Measurements from ENCODE around the gene BUB1.
"Not testable (repeated sequence)": the region's sequence is repeated elsewhere in the genome, so short reads cannot be mapped to it uniquely, and the experiment has no call there.

Gene BUB1

DNA sequence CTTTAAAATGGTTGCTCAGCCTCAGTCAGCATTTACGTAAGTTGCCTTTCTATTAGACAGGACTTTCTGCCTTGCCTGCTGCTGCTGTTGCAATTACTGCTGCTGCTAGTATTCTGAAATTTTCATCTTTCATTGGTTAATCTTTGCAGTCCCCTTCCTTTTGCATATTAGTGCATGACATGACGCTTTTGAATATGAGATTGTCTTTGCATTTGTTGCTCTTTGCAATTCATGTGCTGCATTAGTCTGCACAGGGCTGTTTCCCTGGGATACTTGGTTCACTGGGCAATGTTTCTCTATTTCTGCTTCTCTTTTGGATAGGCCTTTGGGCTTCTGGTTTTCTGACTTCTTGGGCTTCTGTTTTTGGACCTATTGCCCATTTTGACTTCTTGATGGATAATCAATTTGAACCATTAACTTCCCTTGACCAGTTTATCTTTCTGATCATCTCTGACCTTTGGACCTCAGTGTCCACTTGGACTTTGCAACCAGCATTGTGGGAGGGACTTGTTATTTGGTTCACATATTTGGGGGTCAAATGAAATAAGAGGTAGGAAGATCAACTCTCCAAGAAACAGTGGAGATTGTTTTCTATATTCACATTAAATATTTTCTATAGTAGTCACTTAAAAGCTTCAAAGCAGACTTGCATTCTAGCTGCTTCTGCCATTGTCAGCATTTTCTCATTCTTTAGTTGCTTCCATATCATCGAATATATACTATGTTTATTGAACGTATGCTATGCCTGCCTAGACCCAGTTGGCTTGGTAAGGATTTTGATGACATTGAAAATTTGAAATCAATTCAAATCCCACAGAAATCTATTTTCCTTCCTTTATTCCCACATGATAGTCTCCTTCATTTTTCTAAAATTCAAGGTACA, 12.5 kb upstream of the BUB1 start:
- DNase-seq = no peak

DNA sequence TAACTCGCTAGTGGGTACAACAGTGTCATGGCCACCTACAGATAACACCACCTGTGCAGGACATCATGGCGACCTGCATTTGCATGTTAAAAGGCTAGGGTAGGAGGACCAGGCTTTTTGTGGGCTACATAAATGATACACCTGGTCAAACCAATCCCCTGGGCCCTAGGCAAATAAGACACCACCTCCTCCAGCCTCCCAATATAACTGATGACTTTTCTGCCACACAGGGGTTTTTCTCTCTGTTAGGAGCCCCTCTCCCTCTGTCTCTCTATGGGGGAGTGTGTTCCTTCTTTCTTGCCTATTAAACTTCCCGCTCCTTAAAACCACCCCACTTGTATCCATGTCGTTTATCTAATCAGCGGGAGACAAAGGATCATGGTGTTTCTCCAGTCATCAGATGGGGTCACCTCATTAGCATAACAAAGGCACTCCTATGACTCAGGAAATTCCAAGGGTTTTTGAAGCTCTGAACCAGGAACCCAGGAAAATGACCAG, 10.8 kb upstream of the BUB1 start:
- DNase-seq = no peak

DNA sequence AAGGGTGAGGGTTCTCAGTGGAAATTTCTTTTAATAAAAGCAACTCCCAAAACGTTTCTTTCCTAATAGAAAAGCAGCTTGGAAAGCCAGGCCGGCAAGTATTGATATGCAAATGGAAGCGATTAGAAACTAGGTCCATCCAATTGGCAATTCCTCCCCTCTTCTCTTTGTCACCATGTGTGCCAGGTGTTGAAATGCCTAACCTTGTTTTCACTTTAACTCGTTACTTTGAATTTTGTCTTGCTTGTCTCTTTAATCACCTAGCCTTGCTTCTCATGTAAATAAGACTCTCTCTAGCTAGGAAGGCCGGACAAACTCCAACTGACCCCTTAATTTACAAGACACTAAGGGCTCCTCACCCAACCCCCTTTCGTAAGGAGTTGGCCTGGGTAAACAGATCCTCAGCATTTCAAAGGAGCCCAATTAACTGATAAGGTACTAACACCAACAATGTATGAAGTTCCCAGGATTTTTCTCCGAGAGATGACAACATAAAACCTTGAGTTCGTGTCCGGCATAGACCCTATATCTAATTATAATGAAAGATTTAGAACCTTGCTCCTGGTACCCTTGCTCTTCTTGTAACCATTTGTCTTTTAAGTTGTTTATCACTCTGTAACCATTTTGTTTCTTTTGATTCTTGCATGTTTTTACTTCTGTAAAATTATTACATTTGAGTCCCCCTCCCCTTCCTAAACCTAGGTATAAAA, 10.1 kb upstream of the BUB1 start:
- DNase-seq = not testable (repeated sequence)

DNA sequence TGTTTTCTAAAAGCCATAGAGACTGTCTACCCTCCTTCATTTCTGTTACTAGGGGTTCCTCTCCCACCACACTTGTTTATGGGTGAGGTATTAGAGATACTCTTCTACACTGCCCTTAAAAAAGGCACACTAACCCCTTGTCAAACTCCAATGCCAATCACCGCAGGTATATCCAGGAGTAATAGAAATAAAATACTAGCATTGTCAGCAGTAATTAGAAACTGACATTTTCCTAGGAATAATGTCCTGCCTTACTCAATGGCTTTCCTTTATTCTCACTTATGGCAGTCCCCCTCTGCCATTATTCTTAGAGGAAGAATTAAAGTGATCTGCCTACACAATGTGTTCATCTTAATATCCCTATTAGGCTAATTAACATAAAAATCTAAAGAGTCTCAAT, 5.0 kb upstream of the BUB1 start:
- DNase-seq = no peak

DNA sequence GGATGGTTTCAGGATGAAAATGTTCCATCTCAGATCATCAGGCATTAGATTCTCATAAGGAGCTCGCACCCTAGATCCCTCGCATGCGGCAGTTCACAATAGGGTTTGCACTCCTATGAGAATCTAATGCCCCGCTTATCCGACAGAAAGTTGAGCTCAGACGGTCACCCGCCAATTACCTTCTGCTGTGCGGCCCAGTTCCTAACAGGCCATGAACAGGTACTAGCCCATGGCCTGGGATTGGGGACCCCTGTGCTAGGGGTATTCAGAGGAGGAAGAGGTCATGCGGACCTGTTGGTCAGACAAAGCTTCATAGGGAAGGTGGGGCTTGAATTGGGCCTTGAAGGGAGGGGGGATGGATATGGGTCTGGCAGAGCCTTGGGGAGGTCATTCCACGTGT, 4.4 kb upstream of the BUB1 start:
- DNase-seq = no peak

DNA sequence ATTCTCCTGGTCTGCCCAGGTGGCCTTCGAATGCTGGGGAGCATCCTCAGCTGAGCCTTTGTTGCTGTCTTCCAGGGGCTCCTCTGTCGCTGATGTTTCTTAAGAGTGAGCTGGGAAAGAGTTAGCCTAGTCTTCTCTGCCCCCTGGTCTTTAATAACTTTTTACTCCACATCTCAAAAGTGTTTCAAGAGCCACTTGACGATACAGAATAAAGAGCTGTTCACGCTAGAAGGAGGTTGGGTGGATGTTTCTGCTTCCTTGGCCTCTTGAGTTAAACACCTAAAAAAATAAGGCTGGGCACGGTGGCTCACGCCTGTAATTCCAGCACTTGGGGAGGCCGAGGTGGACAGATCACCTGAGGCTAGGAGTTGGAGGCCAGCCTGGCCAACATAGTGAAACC, 2.8 kb upstream of the BUB1 start:
- no peak for DNase-seq

DNA sequence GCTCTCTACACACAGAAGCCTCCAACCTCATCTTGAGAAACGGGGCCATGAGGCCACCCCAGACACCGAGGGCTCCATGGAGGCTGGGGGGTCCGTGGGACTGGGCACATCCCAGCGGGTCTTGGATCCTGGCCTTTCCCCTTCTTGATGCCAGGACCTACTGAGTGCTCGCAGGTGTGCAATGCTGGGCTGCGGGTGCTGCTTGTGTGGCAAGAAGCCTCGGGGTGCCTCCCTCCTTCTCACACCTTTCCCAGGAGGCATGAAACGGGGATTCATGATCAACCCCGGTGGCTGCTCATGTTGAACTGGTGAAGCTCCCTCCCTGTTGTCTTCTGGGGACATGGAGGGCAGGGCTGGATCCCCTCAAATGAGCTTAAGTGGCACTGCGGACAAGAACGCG, 2.0 kb upstream of the BUB1 start:
- no peak for DNase-seq

DNA sequence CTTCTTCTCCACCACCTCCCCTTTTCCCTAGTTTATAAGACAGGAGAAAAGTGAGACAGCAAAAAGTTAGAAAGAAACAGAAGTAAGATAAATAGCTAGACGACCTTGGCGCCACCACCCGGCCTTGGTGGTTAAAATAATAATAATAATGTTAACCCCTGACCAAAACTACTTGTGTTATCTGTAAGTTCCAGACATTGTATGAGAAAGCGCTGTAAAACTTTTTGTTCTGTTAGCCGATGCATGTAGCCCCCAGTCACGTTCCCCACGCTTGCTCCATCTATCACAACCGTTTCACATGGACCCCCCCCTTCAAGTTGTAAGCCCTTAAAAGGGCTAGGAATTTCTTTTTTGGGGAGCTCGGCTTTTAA, 1.5 kb upstream of the BUB1 start:
- no peak for DNase-seq

DNA sequence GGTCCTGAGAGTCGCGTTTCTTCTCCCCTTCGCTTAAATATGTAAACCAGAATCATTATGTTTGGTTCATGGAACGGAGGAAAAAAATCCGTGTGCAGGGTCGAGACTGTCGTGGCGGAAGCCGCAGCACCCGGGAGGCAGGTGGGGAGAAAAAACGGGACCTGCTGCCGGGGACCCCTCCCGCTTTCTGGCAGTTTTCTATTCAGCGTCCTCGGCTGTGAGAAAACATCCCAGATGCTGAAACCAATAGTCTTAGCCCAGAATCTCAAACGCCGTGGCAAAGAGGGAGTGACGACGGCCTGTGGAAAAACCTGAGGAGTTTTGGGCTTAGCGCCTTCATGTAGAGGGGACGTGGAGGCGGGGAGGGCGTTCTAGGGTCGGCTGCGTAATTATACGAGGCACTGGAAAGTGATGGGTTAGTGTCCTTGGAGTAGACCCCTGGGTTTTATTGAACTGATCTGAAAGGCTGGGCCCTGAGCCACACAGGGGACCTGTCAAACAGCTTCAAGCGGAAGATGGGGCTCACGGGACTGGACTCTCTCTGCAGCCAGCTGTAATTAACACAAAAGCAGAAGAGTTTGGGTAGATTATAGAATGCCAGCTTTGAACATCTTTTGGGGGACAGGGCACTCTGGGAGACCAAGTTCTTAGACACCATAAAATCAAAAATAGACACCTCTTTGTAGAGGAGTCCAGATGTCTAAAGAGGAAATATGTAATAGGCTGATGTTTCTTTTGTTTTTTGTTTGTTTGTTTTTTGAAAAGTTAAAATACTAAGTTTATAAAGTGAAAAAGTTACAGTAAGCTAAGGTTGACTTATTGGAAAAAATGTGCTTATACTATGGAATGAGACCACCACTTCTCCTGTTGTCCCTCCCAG, 834 bp upstream of the BUB1 start:
- DNase-seq = no peak

DNA sequence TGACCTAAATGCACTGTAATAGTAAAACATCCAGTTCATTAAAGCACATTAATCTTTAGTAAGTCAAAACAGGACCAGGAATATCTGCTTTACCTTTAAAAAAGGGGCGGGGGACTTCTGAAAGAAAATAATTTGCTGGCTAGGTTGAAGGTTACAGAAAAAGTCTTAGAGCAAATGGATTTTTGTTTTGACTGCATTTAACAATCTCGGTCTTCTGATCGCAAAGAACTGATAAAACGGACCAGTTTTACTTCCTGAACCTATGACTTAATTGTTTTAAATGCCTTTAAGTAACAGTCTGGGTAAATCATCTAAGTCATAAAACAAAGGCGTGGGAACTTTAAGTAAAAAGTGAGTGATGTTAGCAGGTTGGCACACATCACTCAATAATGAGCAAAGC, 783 bp downstream of the BUB1 start:
- DNase-seq = no peak

DNA sequence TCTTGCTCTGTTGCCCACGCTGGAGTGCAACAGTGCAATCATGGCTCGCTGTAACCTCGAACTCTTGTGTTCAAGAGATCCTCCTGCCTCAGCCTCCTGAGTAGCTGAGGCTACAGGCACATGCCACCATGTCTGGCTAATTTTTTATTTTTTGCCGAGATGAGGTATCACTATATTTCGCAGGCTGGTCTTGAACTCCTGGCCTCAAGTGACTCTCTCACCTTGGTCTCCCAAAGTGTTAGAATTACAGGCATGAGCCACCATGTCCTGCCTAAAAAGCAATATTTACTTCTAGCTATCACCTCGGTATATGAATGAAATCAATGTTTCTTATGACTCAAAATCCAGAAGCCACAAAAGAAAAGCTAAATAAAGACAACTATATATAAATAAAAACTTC, 2.2 kb downstream of the BUB1 start:
- no peak for DNase-seq

DNA sequence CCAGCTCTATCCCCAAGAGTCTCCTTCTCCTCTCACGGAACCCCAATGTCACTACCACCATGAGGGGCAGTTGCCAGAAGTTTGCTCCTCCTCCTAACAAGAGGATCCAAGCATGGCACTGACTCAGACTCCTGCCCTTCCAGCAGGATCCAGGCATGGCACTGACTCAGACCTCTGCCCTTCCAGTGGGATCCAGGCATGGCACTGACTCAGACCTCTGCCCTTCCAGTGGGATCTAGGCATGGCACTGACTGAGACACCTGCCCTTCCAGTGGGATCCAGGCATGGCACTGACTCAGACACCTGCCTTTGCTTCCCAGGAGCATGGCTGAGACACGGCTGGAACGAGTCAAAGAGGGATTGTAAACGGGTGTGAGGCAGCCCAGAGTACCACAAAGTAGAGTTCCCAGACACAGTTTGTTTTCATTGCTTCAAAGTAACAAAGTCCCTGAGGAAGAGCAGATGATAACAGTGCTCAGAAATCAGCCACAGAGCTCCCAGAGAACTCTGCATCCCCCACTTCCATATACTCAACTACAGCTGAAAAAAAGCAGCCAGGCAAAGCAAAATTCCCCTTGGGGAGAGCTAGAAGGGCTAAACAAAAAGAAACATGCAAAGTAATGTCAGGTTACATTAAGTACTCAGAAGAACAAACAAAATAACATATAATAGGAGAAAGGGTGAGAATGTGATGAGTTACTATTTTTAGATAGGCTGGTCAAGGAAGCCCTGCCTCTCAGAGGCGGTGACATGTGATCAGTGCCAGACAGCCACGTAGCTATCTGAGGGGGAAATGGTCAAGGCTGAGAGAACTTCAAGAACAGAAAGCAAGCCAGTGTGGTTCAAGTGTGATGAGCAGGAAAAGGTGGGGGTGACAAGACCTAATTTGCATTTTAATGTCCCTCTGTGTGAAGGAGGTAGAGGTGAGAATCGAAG, 3.0 kb downstream of the BUB1 start:
- DNase-seq = peak; percentile 26

DNA sequence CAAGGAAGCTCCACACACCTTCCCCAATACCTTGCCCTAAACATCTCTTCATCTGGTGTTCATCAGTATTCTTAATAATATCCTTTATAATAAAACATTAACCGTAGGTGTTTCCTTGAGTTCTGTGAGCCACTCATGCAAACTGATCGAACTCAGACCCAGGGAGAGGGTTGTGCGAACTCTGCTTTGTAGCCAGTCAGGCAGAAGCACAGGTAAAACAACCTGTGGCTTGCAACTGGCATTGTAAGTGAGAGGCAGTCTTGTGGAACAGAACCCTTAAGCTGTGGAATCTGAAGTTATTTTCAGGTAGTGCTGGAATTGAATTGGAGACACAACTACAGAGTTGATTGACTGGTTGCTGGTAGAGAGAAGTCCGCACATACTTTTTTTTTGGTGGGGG, 4.7 kb downstream of the BUB1 start:
- DNase-seq = no peak

DNA sequence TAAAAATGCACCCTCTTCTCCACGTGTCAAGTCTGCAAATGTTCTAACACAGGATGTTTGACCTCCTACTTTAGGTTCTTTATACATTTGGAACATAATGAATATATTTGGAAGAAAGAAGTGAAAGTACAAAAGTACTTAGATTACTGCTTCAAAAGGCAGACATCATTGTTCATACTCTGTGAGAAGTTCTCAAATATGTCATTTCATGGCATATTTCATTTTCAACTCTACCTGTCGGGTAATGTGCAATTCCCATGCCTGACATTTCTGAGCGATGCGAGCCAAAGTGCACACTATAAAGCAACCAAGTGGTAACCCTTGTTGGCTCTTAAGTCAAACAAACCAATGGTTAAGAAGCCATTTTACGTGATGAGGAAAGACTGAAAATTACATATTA, 7.0 kb downstream of the BUB1 start:
- DNase-seq = no peak

DNA sequence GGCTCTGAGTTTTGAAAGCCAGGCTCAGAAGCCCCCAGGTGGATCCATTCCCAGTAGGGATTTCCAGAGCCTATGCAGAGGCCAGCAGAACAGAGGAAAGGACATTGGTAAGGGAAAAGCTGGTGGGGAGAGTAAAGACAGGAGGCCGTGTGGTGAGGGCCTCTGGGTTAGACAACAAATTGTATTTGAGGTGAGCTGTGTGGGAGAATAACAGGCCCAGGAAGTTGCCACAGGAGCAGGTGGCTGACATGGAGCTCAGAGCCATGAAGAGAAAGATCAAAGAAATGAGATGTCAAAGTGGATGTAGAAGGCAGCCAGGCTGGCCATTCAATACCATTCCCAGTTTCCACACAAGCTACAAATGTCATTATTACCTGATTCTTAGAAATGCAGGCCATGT, 8.8 kb downstream of the BUB1 start:
- no peak for DNase-seq

DNA sequence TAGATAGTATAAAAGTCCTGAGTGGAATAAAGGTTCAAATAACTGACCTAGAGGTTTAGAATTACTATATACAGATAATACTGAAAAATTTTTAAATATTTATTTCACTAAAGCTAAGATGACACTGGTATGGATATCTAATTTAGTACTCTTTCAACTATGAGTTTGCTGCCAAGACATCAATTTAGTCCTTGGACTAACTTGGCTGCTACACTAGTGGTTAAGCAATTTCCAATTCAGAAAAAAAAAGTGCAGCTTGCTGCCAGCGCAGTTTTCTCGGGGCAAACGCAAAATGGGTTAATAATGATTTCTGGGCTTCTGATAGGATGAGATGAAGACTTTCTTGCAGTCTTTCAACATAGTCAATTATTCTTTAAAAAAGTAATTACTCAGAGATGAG, 10.8 kb downstream of the BUB1 start:
- no peak for DNase-seq

DNA sequence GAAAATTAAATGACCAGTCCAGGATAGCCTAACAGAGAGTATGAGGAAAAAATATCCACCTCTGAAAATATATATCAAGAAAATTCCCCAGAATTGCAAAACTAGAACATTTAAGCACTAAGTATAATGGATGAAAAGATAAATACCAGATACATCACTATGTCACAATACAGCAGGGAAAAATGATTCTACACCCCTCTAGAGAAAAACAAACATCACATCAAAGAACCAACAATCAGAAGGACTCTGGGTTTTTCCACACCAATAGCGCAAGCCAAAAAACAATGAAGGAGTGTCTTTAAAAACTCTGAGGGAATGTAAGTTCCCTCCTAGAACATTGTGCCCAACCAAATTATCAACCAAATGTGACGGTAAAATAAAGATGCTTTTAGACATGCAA, 13.7 kb downstream of the BUB1 start:
- no peak for DNase-seq

DNA sequence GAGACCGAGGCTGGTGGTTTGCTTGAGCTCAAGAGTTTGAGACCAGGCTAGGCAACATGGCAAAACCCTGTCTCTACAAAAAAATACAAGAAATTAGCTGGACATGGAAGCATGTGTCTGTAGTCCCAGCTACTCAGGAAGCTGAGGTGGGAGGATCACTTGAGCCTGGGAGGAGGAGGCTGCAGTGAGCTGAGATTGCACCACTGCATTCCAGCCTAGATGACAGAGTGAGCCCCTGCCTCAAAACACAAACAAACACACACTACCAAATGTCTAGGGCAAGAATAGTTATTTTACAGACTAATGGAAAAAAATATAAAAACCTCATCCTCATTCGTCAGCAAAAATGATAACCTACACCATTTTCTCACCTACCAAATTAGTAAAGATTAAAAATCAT, 15.3 kb downstream of the BUB1 start:
- no peak for DNase-seq

DNA sequence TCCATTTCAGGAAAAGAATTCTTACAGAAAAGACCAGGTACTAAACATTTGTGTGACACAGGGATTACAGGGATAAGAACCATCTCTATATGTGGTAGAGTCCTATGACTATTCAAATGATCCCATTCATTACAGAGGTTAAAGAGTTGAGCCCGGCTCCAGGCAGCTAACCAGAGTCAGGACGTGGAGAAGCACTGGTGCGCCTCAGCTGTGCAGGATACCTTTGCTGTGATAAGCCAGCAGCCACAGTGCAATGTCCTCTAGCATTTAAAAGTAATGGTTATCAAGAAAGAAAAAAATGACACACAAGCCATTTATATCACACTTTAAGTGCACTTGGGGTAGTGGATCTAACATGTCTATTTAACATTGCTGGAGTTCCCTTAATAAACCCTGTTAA, 17.3 kb downstream of the BUB1 start:
- no peak for DNase-seq

DNA sequence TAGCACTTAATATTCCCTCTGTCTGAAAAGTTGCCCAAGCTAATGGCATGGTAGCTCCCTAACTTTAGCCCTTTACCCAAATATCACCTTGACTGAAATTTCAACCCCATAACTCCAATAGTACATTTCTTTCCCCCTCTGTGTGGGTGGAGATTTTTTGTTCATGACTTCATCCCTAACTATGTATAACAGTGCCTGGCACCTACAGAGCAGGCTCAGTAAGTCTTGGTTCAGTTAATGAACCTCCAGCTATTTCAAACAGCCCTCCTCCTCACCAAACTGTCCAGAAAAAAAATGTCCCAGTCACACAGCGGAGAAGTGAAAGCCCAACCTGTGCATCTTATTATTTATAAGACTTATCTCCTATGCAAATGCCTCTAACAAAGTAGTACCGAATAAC, 18.6 kb downstream of the BUB1 start:
- DNase-seq = no peak

DNA sequence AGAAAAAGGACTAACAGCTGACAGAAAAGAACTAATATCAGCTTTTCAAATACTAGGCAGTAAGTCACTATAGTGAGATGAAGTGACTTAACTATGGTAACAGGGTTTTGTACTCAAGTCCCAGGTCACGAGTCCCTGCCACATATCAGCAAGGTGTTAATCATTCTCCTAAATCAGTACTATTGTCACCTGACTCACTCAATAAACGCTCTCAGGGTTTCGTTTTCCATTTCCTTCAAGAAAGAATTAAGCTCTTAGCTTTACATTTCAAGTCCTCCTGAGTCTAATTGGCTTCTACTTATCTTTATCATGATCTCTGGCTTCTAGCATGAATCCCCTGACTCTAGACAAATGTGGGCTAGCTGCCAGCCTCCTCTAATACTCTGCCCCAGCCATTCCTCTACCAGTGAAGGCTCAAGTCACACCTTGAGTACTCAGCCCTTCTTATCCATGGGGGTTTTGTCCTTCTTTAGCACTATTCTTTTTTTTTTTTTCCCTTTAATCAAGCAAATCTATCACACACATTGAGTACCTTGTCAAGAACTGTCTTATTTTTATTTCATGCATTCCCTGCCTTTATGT, 20.0 kb downstream of the BUB1 start:
- no peak for DNase-seq

DNA sequence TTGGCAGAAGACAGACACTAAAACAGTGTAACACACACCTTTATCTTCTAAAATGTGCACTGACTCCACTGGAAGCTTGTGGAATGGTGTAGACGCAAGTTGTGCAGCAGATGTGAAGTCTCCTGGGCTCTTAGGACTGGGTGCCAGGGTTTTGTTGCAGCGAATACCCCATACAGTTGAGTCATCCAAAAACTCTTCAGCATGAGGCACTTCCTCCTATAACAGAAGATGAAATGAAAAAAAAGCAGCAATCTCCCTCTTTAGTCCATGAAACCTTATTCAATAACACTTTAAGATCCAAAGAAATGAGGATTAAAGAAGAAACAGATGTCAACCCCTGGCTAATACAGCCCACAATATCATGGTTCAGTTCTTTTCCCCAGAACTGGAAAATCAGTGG, 22.2 kb downstream of the BUB1 start:
- no peak for DNase-seq

Measured in NCI-H2227 treated with DMSO at 0.1 percent for 48 hours (cell line).